ACC112 (cell line): ENCODE data around the gene GRIA2.
"Not testable (repeated sequence)": the region's sequence is repeated elsewhere in the genome, so short reads cannot be mapped to it uniquely, and the experiment has no call there.

ENCODE experiments used
- H2AFZ ChIP-seq: fragments of 200-600 bp; sonication (generic); one replicate; pipeline ENCODE4 v1.6.0; 2017; ENCODE audit warnings: antibody characterized with exemption, low read length; ENCODE audit not compliant: unreplicated experiment
- H3K27ac ChIP-seq: fragments of 200-600 bp; sonication (generic); 2 replicates; pipeline ENCODE4 v1.5.1; 2014; ENCODE audit warnings: low read depth, mild to moderate bottlenecking, antibody characterized with exemption, low read length, moderate library complexity
- H3K27me3 ChIP-seq: fragments of 200-600 bp; sonication (generic); 2 replicates; pipeline ENCODE4 v1.6.1; 2014; ENCODE audit warnings: mild to moderate bottlenecking, antibody characterized with exemption, low read length, moderate library complexity, mixed read lengths; ENCODE audit not compliant: insufficient read depth
- H3K36me3 ChIP-seq: fragments of 200-600 bp; sonication (generic); 2 replicates; pipeline ENCODE4 v1.6.1; 2016; ENCODE audit warnings: mild to moderate bottlenecking, antibody characterized with exemption, low read length, moderate library complexity, mixed read lengths; ENCODE audit not compliant: insufficient read depth
- H3K4me1 ChIP-seq: fragments of 200-600 bp; sonication (generic); one replicate; pipeline ENCODE4 v1.6.1; 2016; ENCODE audit warnings: low read length, mixed read lengths; ENCODE audit not compliant: insufficient read depth, unreplicated experiment, control insufficient read depth
- H3K4me3 ChIP-seq: fragments of 200-600 bp; sonication (generic); 2 replicates; pipeline ENCODE4 v1.5.1; 2014; ENCODE audit warnings: mild to moderate bottlenecking, low read depth, low read length
- H3K79me2 ChIP-seq: fragments of 200-600 bp; sonication (generic); one replicate; pipeline ENCODE4 v1.6.0; 2016; ENCODE audit warnings: low read length; ENCODE audit not compliant: control insufficient read depth, unreplicated experiment, insufficient read depth

Gene GRIA2

GRCh38 chr4:157220371-157220881, at the start of gene GRIA2:
TSS of gene GRIA2 (plus strand) at chr4:157220728. CDS start at chr4:157221043, 315 bp downstream.
- Histone ChIP-seq H3K27ac (no peak within 1 kb of the TSS), H3K79me2 (no peaks in the 10 kb centered on the region), H3K36me3 (no peaks in the 10 kb centered on the region), H3K4me1 (no peaks in the 10 kb centered on the region), H3K4me3 (peak within 1 kb of the TSS; percentile 47), H2AFZ (no peak within 1 kb of the TSS), H3K27me3 (peaks cover 78% of the 10 kb centered on the region)

DNA sequence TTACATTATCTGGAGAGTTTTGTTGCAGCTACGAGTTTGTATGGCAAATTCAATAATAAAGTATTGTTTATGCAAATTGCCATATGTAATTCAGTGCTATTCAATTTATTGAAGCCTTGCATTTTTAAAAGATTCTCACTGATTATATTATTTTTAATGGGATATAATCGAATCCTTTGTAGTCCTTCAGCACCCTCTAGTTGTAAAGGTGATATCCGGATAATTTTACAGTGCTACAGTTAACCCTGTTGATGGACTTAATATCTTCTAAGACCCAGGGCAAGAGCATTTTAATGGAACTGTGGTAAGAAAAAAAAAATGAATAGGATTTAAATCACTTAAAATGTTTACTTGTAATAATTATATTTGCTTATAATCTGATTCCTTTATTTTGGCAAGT, 48.5 kb upstream of the GRIA2 start:
- H3K4me1 ChIP-seq = no peaks in the 10 kb centered on the region
- no peaks in the 10 kb centered on the region for H3K36me3 ChIP-seq
- no peak overlapping the region for H2AFZ ChIP-seq
- H3K27ac ChIP-seq = no peak overlapping the region
- H3K27me3 ChIP-seq = no peaks in the 10 kb centered on the region
- no peaks in the 10 kb centered on the region for H3K79me2 ChIP-seq
- H3K4me3 ChIP-seq = no peak overlapping the region

DNA sequence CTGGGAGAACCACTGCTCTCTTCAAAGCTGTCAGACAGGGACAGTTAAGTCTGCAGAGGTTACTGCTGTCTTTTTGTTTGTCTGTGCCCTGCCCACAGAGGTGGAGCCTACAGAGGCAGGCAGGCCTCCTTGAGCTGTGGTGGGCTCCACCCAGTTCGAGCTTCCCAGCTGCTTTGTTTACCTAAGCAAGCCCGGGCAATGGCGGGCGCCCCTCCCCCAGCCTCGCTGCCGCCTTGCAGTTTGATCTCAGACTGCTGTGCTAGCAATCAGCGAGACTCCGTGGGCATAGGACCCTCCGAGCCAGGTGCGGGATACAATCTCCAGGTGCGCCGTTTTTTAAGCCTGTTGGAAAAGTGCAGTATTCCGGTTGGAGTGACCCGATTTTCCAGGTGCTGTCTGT, 40.3 kb upstream of the GRIA2 start:
- H3K27me3 ChIP-seq, H3K4me3 ChIP-seq, H3K79me2 ChIP-seq, H3K36me3 ChIP-seq, H3K4me1 ChIP-seq, H2AFZ ChIP-seq, H3K27ac ChIP-seq: not testable (repeated sequence)

GRCh38 chr4:157184300-157184699, 36.2 kb upstream of the GRIA2 start:
- Histone ChIP-seq H3K36me3 (no peaks in the 10 kb centered on the region), H3K27ac (no peak overlapping the region), H3K4me3 (no peak overlapping the region), H3K27me3 (no peaks in the 10 kb centered on the region), H2AFZ (no peak overlapping the region), H3K4me1 (no peaks in the 10 kb centered on the region), H3K79me2 (no peaks in the 10 kb centered on the region)

DNA sequence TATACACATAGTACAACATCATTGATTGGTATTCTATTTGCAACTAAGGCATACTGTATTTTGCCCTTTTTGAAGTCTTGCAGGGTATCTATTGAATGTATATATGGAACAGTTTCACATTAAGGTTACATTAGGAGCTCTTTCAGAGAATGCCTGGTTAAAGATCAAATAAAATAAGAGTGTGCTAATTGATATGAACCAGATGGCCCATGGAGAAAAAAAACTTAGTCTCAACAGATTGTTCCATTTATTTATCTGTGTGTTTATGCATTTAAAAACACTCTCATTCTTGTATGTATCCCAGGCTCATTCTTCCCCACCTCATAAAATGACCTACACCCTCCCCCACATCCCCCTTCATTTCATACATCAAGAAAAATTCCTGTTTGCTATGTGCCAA, 35.2 kb upstream of the GRIA2 start:
- H3K27me3 ChIP-seq = no peaks in the 10 kb centered on the region

DNA sequence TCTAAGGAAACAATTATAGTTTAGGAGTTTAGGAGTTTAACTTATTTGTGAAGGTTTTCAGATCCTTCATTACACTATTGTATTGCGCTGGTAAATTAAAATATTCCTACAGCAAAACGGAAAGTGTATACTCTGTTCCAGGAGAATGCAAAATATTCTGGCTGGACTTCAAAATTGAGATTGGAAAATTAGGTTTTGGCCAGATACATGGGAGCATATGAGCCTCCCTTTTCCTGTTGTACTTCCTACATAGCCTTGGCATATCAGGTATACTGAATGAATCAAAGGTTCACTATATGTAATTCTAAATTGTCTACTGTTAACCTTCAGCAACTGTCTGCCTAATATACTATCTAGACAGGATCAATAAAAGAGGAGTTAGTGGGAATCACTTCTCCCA, 25.2 kb upstream of the GRIA2 start:
- no peak overlapping the region for H2AFZ ChIP-seq
- no peaks in the 10 kb centered on the region for H3K36me3 ChIP-seq
- H3K4me3 ChIP-seq = no peak overlapping the region

More for the DNA sequence above, 35.2 kb upstream of the GRIA2 start:
- Histone ChIP-seq H3K4me3 (no peak overlapping the region), H2AFZ (no peak overlapping the region), H3K27ac (no peak overlapping the region), H3K4me1 (no peaks in the 10 kb centered on the region), H3K36me3 (no peaks in the 10 kb centered on the region), H3K79me2 (no peaks in the 10 kb centered on the region)

GRCh38 chr4:157196046-157196445, 24.5 kb upstream of the GRIA2 start:
- Histone ChIP-seq H3K27ac (no peak overlapping the region), H3K79me2 (no peaks in the 10 kb centered on the region), H3K27me3 (no peaks in the 10 kb centered on the region; the same call in 1 of the 2 replicates), H2AFZ (no peak overlapping the region), H3K4me3 (no peak overlapping the region), H3K36me3 (no peaks in the 10 kb centered on the region), H3K4me1 (no peaks in the 10 kb centered on the region)

More for the DNA sequence above, 25.2 kb upstream of the GRIA2 start:
- Histone ChIP-seq H3K27ac (no peak overlapping the region), H3K79me2 (no peaks in the 10 kb centered on the region), H3K4me1 (no peaks in the 10 kb centered on the region), H3K27me3 (no peaks in the 10 kb centered on the region; the same call in 1 of the 2 replicates)

DNA sequence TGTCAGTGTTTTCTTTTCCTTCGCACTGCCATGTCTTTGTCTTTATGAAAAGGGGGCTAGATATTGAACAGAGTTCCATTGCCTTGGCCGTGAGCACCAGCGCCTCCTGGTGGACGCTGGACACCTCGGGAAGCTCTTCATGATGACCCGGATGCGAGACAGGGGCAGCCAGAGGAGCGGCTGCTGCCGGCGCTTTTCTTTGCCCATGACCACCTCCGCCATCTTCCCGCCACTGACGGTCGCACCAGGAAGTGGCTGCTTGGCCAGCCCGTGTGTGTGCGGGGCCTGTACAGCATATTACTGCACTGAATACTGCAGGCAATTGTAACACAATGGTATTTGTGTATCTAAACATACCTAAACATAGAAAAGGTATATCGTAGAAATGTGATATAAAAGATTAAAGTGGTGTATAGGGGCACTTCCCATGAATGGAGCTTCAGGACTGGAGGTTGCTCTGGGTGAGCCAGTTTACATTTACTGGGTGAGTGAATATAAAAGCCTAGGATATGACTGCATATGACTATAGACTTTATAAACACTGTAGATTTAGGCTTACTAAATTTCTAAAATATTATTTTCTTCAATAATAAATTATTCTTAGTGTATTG, 15.8 kb upstream of the GRIA2 start:
- no peaks in the 10 kb centered on the region for H3K4me1 ChIP-seq
- H2AFZ ChIP-seq = no peak overlapping the region
- H3K4me3 ChIP-seq = no peak overlapping the region
- H3K79me2 ChIP-seq = no peaks in the 10 kb centered on the region
- no peak overlapping the region for H3K27ac ChIP-seq
- H3K36me3 ChIP-seq = no peaks in the 10 kb centered on the region
- peaks cover 13% of the 10 kb centered on the region for H3K27me3 ChIP-seq

DNA sequence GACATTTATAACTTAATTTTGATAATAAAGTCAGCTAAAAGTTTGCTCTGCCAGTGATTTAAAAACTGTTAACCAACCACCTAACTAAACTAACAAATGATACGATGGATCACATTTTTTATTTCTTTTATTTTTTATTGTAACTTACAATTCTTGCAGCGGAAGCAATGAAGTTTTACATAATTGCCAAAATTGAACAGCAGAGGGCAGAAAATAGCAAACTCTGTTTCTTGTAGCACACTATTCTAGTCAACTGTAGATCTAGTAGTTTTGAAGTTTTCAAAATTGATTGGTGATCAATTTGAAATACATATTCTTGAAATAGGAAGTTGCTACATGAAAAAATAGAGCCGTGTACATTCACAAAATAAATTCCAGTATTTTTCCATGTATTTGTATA, 2.8 kb upstream of the GRIA2 start:
- H3K27ac ChIP-seq = no peak overlapping the region
- peaks cover 81% of the 10 kb centered on the region for H3K27me3 ChIP-seq
- H3K79me2 ChIP-seq = no peaks in the 10 kb centered on the region
- H3K36me3 ChIP-seq = no peaks in the 10 kb centered on the region
- no peak overlapping the region for H3K4me3 ChIP-seq
- no peaks in the 10 kb centered on the region for H3K4me1 ChIP-seq
- H2AFZ ChIP-seq = no peak overlapping the region

- H3K4me1 ChIP-seq = no peaks in the 10 kb centered on the region
Measured at GRCh38 chr4:157219711-157220370, 687 bp upstream of the GRIA2 start.

DNA sequence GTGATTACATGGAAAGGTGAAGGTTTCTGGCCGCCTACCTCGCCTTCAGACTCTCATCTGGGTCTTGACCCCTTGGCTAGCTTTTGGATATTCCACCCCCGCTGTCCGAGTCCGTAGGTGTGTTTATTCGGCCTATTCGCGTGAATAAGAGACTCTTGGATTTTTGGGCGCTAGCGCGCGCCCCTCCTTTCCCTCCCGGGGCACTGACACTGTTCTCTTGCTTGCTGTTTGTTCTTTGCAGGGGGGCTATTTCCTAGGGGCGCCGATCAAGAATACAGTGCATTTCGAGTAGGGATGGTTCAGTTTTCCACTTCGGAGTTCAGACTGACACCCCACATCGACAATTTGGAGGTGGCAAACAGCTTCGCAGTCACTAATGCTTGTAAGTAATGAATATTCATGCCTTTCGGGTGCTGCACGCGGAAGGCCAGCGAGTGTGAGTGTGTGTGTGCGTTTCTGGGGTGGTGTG, 932 bp downstream of the GRIA2 start:
- Histone ChIP-seq H2AFZ (no peak overlapping the region), H3K4me1 (no peaks in the 10 kb centered on the region), H3K36me3 (no peaks in the 10 kb centered on the region), H3K4me3 (peak overlapping the region; percentile 71), H3K27ac (no peak overlapping the region), H3K27me3 (peaks cover 70% of the 10 kb centered on the region), H3K79me2 (no peaks in the 10 kb centered on the region)

More at GRCh38 chr4:157219711-157220370, 687 bp upstream of the GRIA2 start:
- peak overlapping the region; percentile 47 for H3K4me3 ChIP-seq
- H2AFZ ChIP-seq = no peak overlapping the region
- no peak overlapping the region for H3K27ac ChIP-seq
- peaks cover 84% of the 10 kb centered on the region for H3K27me3 ChIP-seq
- no peaks in the 10 kb centered on the region for H3K36me3 ChIP-seq
- H3K79me2 ChIP-seq = no peaks in the 10 kb centered on the region
